NCI-H1048 (cell line): ENCODE measurements around the gene DLL1.
A peak's percentile ranks its signal among the peaks of the same experiment; 100 is the strongest.
"Not testable (repeated sequence)": the region's sequence is repeated elsewhere in the genome, so short reads cannot be mapped to it uniquely, and the experiment has no call there.

Experiments used
- DNase-seq: peaks from one replicate; lab custom pipeline; 2025; lab: John Stamatoyannopoulos, UW

Gene DLL1

GRCh38 chr6:170290296-170291128 lies at the start of gene DLL1:
TSS of gene DLL1 (minus strand) at chr6:170291078. CDS start at chr6:170290139, 939 bp downstream.
- DNase-seq: peak; percentile 34

GRCh38 chr6:170335199-170335598 lies 44.3 kb upstream of the DLL1 start:
- DNase-seq: not testable (repeated sequence)

- DNase-seq: no peak
Observed at GRCh38 chr6:170329321-170329720, 38.4 kb upstream of the DLL1 start.

- DNase-seq: no peak
Observed at GRCh38 chr6:170317718-170318117, 26.8 kb upstream of the DLL1 start.

GRCh38 chr6:170317076-170317475 lies 26.2 kb upstream of the DLL1 start:
- DNase-seq: no peak

GRCh38 chr6:170316071-170316470 lies 25.2 kb upstream of the DLL1 start:
- DNase-seq: no peak

- no peak for DNase-seq
Observed at GRCh38 chr6:170314983-170315382, 24.1 kb upstream of the DLL1 start.

- no peak for DNase-seq
Observed at GRCh38 chr6:170313716-170314295, 22.9 kb upstream of the DLL1 start.

- no peak for DNase-seq
Observed at GRCh38 chr6:170312876-170313275, 22.0 kb upstream of the DLL1 start.

- DNase-seq: no peak
Observed at GRCh38 chr6:170311696-170312095, 20.8 kb upstream of the DLL1 start.

- no peak for DNase-seq
Observed at GRCh38 chr6:170308761-170309160, 17.9 kb upstream of the DLL1 start.

- no peak for DNase-seq
Observed at GRCh38 chr6:170307080-170307545, 16.2 kb upstream of the DLL1 start.

- peak; percentile 89 for DNase-seq
Observed at GRCh38 chr6:170306324-170307079, 15.6 kb upstream of the DLL1 start, which contains the start of gene FAM120B. TSS of gene FAM120B (plus strand) at chr6:170306758. CDS start at chr6:170317391, 10,633 bp downstream.

- DNase-seq: no peak
Observed at GRCh38 chr6:170305805-170306323, 15.0 kb upstream of the DLL1 start.

GRCh38 chr6:170301184-170301583 lies 10.3 kb upstream of the DLL1 start:
- DNase-seq: no peak

- no peak for DNase-seq
Observed at GRCh38 chr6:170298688-170299087, 7.8 kb upstream of the DLL1 start.

- DNase-seq: no peak
Observed at GRCh38 chr6:170297576-170298330, 6.9 kb upstream of the DLL1 start.

- DNase-seq: no peak
Observed at GRCh38 chr6:170296746-170297575, 6.1 kb upstream of the DLL1 start.

GRCh38 chr6:170296423-170296745 lies 5.5 kb upstream of the DLL1 start:
- DNase-seq: no peak

- peak; percentile 14 for DNase-seq
Observed at GRCh38 chr6:170295510-170296422, 4.9 kb upstream of the DLL1 start.
